PC-3 (cell line): ENCODE results near the gene ESYT2. TPM values are rescaled to one million over a fixed set of nuclear protein-coding genes. Genes with fewer than 3 reads are reported as not detected.

Experiments used
- ATAC-seq: fragments of 200-7000 bp; cut with Tn5 transposase; 2 replicates; pipeline ENCODE4 v1.9.1; 2020; ENCODE audit warnings: mild to moderate bottlenecking, moderate library complexity
- BruUV-seq: library from RNA; stranded (reverse); fragments of 400-500 nt; replicated peaks from 2 replicates; lab custom pipeline; 2021; lab: Mats Ljungman, UMichigan
- CTCF ChIA-PET: fragments of 300-600 bp; sonication (Branson Sonifier 250); formaldehyde crosslinking; loops from one replicate; lab custom pipeline; 2022; ENCODE audit warnings: antibody characterized with exemption; lab: Charles Lee
- POLR2A ChIA-PET: fragments of 300-600 bp; sonication (Branson Sonifier 250); formaldehyde crosslinking; loops from one replicate; lab custom pipeline; 2022; ENCODE audit warnings: antibody characterized with exemption; ENCODE audit not compliant: unreplicated experiment; lab: Charles Lee
- DNase-seq: peaks from one replicate; pipeline ENCODE4 v3.0.0-alpha.2; 2015
- H2AFZ ChIP-seq: fragments of 300-600 bp; sonication (generic); 2 replicates; pipeline ENCODE4 v1.6.0; 2016; ENCODE audit warnings: antibody characterized with exemption, low read length
- H3F3A ChIP-seq: fragments of 300-600 bp; sonication (generic); one replicate; pipeline ENCODE4 v1.6.0; 2017; ENCODE audit warnings: antibody characterized with exemption, low read length, control low read depth, mild to moderate bottlenecking; ENCODE audit not compliant: unreplicated experiment
- H3K27ac ChIP-seq: fragments of 300-600 bp; sonication (generic); 2 replicates; pipeline ENCODE4 v1.5.1; 2016; ENCODE audit warnings: mild to moderate bottlenecking, low read length
- H3K27me3 ChIP-seq: fragments of 300-600 bp; sonication (generic); 2 replicates; pipeline ENCODE4 v1.6.1; 2016; ENCODE audit warnings: low read length, mixed read lengths
- H3K36me3 ChIP-seq: fragments of 300-600 bp; sonication (generic); 2 replicates; pipeline ENCODE4 v1.6.1; 2016; ENCODE audit warnings: low read depth, mixed run types, low read length, mixed read lengths
- H3K4me1 ChIP-seq: fragments of 300-600 bp; sonication (generic); 2 replicates; pipeline ENCODE4 v1.5.1; 2016; ENCODE audit warnings: low read length; ENCODE audit not compliant: insufficient read depth
- H3K4me2 ChIP-seq: fragments of 300-600 bp; sonication (generic); 2 replicates; pipeline ENCODE4 v1.6.0; 2016; ENCODE audit warnings: low read length
- H3K4me3 ChIP-seq: fragments of 300-600 bp; sonication (generic); 2 replicates; pipeline ENCODE4 v1.5.1; 2016; ENCODE audit warnings: mild to moderate bottlenecking, low read length, mixed read lengths
- H3K79me2 ChIP-seq: fragments of 300-600 bp; sonication (generic); 2 replicates; pipeline ENCODE4 v1.6.1; 2017; ENCODE audit warnings: low read length, mixed read lengths
- H3K9ac ChIP-seq: fragments of 300-600 bp; sonication (generic); 2 replicates; pipeline ENCODE4 v1.6.0; 2016; ENCODE audit warnings: mild to moderate bottlenecking, low read length
- H3K9me2 ChIP-seq: fragments of 300-600 bp; sonication (generic); replicated peaks from 2 replicates; pipeline ENCODE4 v1.6.1; 2016; ENCODE audit warnings: mixed run types, low read length, mixed read lengths
- H3K9me3 ChIP-seq: fragments of 300-600 bp; sonication (generic); 2 replicates; pipeline ENCODE4 v1.6.1; 2016; ENCODE audit warnings: low read length, mixed read lengths
- H4K20me1 ChIP-seq: fragments of 300-600 bp; sonication (generic); 2 replicates; pipeline ENCODE4 v1.6.1; 2016; ENCODE audit warnings: low read length, mixed read lengths
- EZH2 ChIP-seq: fragments of 300-600 bp; sonication (generic); IDR thresholded peaks from one replicate; pipeline ENCODE4 v1.6.1; 2017; ENCODE audit warnings: antibody characterized with exemption, mild to moderate bottlenecking, low read length; ENCODE audit not compliant: unreplicated experiment
- EZH2phosphoT487 ChIP-seq: fragments of 300-600 bp; sonication (generic); IDR thresholded peaks from 2 replicates; pipeline ENCODE4 v1.6.1; 2018; ENCODE audit warnings: mild to moderate bottlenecking, antibody characterized with exemption, low read length, borderline replicate concordance
- intact Hi-C: fragments of 100-400 bp; cut with micrococcal nuclease; formaldehyde crosslinking; loops from 2 replicates; pipeline ENCODE4 v1.9.0; 2023
- total RNA-seq: library from RNA; depleted of rRNA; stranded (reverse); fragments of >200 nt; gene quantifications from 2 replicates; pipeline ENCODE4 v1.2.3, GENCODE V29; 2014
- TF ChIP-seq, protein P1 (sequence below): fragments of 300-600 bp; sonication (generic); conservative IDR thresholded peaks from 2 replicates; pipeline ENCODE4 v1.5.1; 2017; ENCODE audit warnings: antibody characterized with exemption, low read depth, mild to moderate bottlenecking, low read length

ESYT2 gene
- total RNA-seq, 1 experiment from 2014 or later, result 76.1 TPM

DNA sequence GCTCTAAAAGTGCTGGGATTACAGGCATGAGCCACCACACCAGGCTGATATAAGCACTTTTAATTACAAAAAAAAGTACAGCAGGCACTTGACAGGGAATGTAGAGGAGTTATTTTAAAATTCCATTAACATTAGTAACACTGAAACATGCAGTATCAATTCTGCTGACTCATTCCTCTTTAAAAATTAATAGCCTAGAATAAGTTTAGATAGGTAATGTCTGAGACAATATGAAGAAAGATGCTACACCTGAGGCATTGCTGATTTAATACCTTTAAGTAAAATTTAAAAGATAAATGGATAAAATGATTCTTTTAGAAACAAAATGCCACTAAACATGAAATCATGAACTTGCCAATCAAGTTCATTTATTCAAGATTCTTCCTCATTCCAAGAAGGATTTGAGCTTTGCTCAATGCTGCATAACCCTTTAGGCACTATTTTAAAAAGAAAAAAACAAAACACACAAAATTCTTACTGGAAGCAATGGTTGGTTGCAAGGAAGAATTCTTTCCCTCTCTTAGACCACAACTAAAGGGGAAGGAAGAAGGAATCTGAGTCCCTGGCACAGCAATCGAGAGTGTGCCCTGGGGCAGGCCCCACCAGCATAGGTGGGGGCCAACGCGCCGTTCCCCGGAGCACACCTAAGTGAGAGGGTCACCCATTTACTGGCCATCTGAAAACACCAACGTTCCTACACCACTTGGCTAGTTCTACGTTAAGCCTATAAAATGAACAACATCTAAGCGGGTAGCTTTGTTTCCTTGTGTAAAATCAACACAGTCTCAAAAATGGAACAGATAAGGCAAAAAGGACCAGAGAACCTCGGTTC lies 26.6 kb downstream of the ESYT2 start:
- Histone ChIP-seq H3K27me3 (no peaks in the 10 kb centered on the region), H3F3A (no peaks in the 10 kb centered on the region), H3K27ac (peak overlapping the region; percentile 67), H3K4me2 (peak overlapping the region; percentile 73), H3K9me3 (no peaks in the 10 kb centered on the region), H2AFZ (no peak overlapping the region), H3K4me3 (0 out of 2 replicates have a peak overlapping the region, but pooled peaks have one; percentile 28), H3K79me2 (peaks cover 81% of the 10 kb centered on the region), H3K36me3 (peaks cover 12% of the 10 kb centered on the region), H4K20me1 (no peaks in the 10 kb centered on the region), H3K9me2 (no peaks in the 10 kb centered on the region), H3K4me1 (peaks cover 19% of the 10 kb centered on the region), H3K9ac (0 out of 2 replicates have a peak overlapping the region, but pooled peaks have one; percentile 2)
- DNase-seq (peak; percentile 68), ATAC-seq (peak; percentile 78)
- ChIA-PET CTCF (no interaction called here), POLR2A (interaction anchor here (0.5 to 0.7 kb wide), 4 partner anchors 13 to 61 kb away, joined by 3 to 10 read pairs (median 3); no protein-coding TSS in a partner anchor)
- TF ChIP-seq EZH2, result no peak
- TF ChIP-seq, protein P1, sequence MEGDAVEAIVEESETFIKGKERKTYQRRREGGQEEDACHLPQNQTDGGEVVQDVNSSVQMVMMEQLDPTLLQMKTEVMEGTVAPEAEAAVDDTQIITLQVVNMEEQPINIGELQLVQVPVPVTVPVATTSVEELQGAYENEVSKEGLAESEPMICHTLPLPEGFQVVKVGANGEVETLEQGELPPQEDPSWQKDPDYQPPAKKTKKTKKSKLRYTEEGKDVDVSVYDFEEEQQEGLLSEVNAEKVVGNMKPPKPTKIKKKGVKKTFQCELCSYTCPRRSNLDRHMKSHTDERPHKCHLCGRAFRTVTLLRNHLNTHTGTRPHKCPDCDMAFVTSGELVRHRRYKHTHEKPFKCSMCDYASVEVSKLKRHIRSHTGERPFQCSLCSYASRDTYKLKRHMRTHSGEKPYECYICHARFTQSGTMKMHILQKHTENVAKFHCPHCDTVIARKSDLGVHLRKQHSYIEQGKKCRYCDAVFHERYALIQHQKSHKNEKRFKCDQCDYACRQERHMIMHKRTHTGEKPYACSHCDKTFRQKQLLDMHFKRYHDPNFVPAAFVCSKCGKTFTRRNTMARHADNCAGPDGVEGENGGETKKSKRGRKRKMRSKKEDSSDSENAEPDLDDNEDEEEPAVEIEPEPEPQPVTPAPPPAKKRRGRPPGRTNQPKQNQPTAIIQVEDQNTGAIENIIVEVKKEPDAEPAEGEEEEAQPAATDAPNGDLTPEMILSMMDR, result no peak
- no peak for TF ChIP-seq EZH2phosphoT487
- intact Hi-C loops, result loop anchor here (2.0 kb wide), 1 partner anchor 16 kb away; no protein-coding TSS in a partner anchor
- BruUV-seq, result no TSS peak

GRCh38 chr7:158798741-158799140 lies 30.6 kb downstream of the ESYT2 start:
- POLR2A ChIA-PET, result no interaction called here
- CTCF ChIA-PET, result no interaction called here
- intact Hi-C loops, result no loop called here

More at GRCh38 chr7:158798741-158799140, 30.6 kb downstream of the ESYT2 start:
- no peak for DNase-seq
- no peaks in the 10 kb centered on the region for H4K20me1 ChIP-seq
- no peak overlapping the region for H2AFZ ChIP-seq
- TF ChIP-seq, protein P1, result no peak
- TF ChIP-seq EZH2phosphoT487 (no peak), EZH2 (no peak)
- H3K4me2 ChIP-seq, result no peak overlapping the region
- no peak for ATAC-seq
- H3F3A ChIP-seq, result no peaks in the 10 kb centered on the region
- peaks cover 19% of the 10 kb centered on the region for H3K4me1 ChIP-seq
- no peaks in the 10 kb centered on the region for H3K27me3 ChIP-seq
- H3K27ac ChIP-seq, result no peak overlapping the region
- no peak overlapping the region for H3K4me3 ChIP-seq
- H3K79me2 ChIP-seq, result peaks cover 50% of the 10 kb centered on the region
- H3K36me3 ChIP-seq, result peaks cover 11% of the 10 kb centered on the region
- no peaks in the 10 kb centered on the region for H3K9me2 ChIP-seq
- BruUV-seq, result no TSS peak
- no peaks in the 10 kb centered on the region for H3K9me3 ChIP-seq
- H3K9ac ChIP-seq, result no peak overlapping the region
